ENCODE measurements around the gene HBB.

- TF ChIP-seq, protein P1, sequence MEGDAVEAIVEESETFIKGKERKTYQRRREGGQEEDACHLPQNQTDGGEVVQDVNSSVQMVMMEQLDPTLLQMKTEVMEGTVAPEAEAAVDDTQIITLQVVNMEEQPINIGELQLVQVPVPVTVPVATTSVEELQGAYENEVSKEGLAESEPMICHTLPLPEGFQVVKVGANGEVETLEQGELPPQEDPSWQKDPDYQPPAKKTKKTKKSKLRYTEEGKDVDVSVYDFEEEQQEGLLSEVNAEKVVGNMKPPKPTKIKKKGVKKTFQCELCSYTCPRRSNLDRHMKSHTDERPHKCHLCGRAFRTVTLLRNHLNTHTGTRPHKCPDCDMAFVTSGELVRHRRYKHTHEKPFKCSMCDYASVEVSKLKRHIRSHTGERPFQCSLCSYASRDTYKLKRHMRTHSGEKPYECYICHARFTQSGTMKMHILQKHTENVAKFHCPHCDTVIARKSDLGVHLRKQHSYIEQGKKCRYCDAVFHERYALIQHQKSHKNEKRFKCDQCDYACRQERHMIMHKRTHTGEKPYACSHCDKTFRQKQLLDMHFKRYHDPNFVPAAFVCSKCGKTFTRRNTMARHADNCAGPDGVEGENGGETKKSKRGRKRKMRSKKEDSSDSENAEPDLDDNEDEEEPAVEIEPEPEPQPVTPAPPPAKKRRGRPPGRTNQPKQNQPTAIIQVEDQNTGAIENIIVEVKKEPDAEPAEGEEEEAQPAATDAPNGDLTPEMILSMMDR (IDR thresholded peaks at IDR 0.05), result no peak
- TF ChIP-seq POLR2A (IDR thresholded peaks at IDR 0.05) (no peak), POLR2AphosphoS5 (IDR thresholded peaks at IDR 0.05) (no peak), EP300 (IDR thresholded peaks at IDR 0.05) (no peak)
Measured at GRCh38 chr11:5275369-5276110, 48.7 kb upstream of the HBB start.

Measured in suprapubic skin (tissue), 4 donors.